Heart left ventricle (tissue), 16 donors: ENCODE data around the gene MSI1. TPM values are rescaled to one million over a fixed set of nuclear protein-coding genes. Genes with fewer than 3 reads are reported as not detected.

Source experiments
- ATAC-seq, 4 donors: fragments of 200-7000 bp; cut with Tn5 transposase; one replicate each; pipeline ENCODE4 v1.9.1; 2020 to 2022; ENCODE audit warnings: moderate library complexity in 4 of 4, mild to moderate bottlenecking in 3 of 4, moderate number of reproducible peaks in 1 of 4
- DNase-seq, 5 donors: peaks; one replicate each; pipeline ENCODE4 v3.0.0-alpha.2; 2020
- H3K27ac ChIP-seq, 12 donors: fragments of 200-600 bp; sonication (generic) in 4 of 12; one replicate each; pipeline versions ENCODE4 v1.5.0 to v1.8.0; 2016 to 2022; ENCODE audit warnings: mild to moderate bottlenecking in 2 of 12
- H3K27me3 ChIP-seq, 9 donors: fragments of 200-600 bp; sonication (generic) in 2 of 9; one replicate each; pipeline versions ENCODE4 v1.5.1 to v1.8.0; 2016 to 2022; ENCODE audit warnings: mild to moderate bottlenecking in 3 of 9
- H3K36me3 ChIP-seq, 9 donors: fragments of 200-600 bp; sonication (generic) in 2 of 9; one replicate each; pipeline versions ENCODE4 v1.5.0 to v1.8.0; 2018 to 2022; ENCODE audit warnings: mild to moderate bottlenecking in 2 of 9
- H3K4me1 ChIP-seq, 12 donors: fragments of 200-600 bp; sonication (generic) in 4 of 12; one replicate each; pipeline versions ENCODE4 v1.5.0 to v1.8.0; 2016 to 2022; ENCODE audit warnings: mild to moderate bottlenecking in 3 of 12
- H3K4me3 ChIP-seq, 12 donors: fragments of 200-600 bp; sonication (generic) in 4 of 12; one replicate each; pipeline versions ENCODE4 v1.5.0 to v1.8.0; 2017 to 2022; ENCODE audit warnings: mild to moderate bottlenecking in 9 of 12, moderate library complexity in 4 of 12
- H3K9me3 ChIP-seq, 12 donors: fragments of 200-600 bp; sonication (generic) in 4 of 12; one replicate each; pipeline versions ENCODE4 v1.5.0 to v1.8.0; 2016 to 2022; ENCODE audit warnings: mild to moderate bottlenecking in 1 of 12
- CTCF ChIP-seq, 12 donors: fragments of 200-600 bp; sonication (generic) in 4 of 12; IDR thresholded peaks; one replicate each; pipeline versions ENCODE4 v1.5.0 to v1.8.0; 2018 to 2022; ENCODE audit warnings: antibody characterized with exemption in 12 of 12, mild to moderate bottlenecking in 5 of 12
- POLR2A ChIP-seq, 2 donors: fragments of 450-650 bp; IDR thresholded peaks; one replicate each; pipeline ENCODE4 v1.6.1; 2017; ENCODE audit warnings: antibody characterized with exemption in 2 of 2, mild to moderate bottlenecking in 2 of 2, moderate library complexity in 2 of 2
- WGBS, 4 donors: extraction: QIAGEN DNeasy Blood & Tissue Kit in 2 of 4; methylation state at CpG; one replicate each; pipeline versions ENCODE4 v1.1.5 to v1.1.7; 2013 to 2018; 5-methylcytosine and 5-hydroxymethylcytosine counted together
- intact Hi-C, 10 donors: fragments of 100-400 bp; cut with DNase I; formaldehyde crosslinking; loops; one replicate each; pipeline versions ENCODE4 v1.11.1 to v1.14.2; 2022
- polyA plus RNA-seq, 2 donors: library from polyadenylated mRNA; stranded (reverse); fragments of 200-250 nt; gene quantifications; one replicate each; pipeline ENCODE4 v1.2.3, GENCODE V29; 2013
- total RNA-seq, 9 donors: library from RNA; depleted of rRNA in 2 of 9; stranded (reverse); fragments of >200 nt in 2 of 9; fragmentation: NEBNext Ultra II Directional in 3 of 9; extraction: Animal tissue kit (Norgen Biotek cat#: 25700) in 3 of 9; gene quantifications; one replicate each; pipeline versions ENCODE4 v1.1.0 to v1.2.4, GENCODE V29; 2016 to 2023
- donor health status: ischemic (EF 13 %, LVEDD 7.1; RV severe dilation, severe dysfunction).
- donor health status: healthy with polysubstance abuse.
- donor health status: DM: no; HTN: yes; CAD: no.
- donor health status: DM: no; HTN: no; CAD: no.
- donor health status: ischemic (EF 25% LVEDD 6.9; RV normal size, moderate dysfunction).
- donor health status: ischemic (EF 25% LVEDD 5.7; RV mildly dilated, moderate dysfunction).
- donor health status: healthy.
- donor health status: DM: yes; HTN: yes; CAD: no.
- donor health status: ischemic (EF 35%, LVEDD 5.7; RV mildly dilated, moderate dysfunction).
- donor health status: nonischemic (EF 11% LVEDD 7.7; RV severe dilation, severe dysfunction).
- donor health status: DM: yes; HTN: yes; CAD: no.
- donor health status: PGD.
- donor health status: ischemic (EF 29% LVEDD 5.4; RV normal size, mild dysfunction).
- donor health status: nonischemic (EF 23%, LVEDD 6.1; RV moderate dilation, normal function).

Gene MSI1
- total and polyA plus RNA-seq, 11 donors: 2.1 to 8.7 (median 5.4) TPM

GRCh38 chr12:120317224-120318105 is 51.5 kb downstream of the MSI1 start:
- intact Hi-C loops: loop anchor here in 1 of 10 donors (1.0 kb wide), 1 partner anchor 15 kb away; the partner anchor contains the start of gene SIRT4
- 1 to 2% (median 2%) methylated on average over 31 to 42 of the region's 42 CpGs for WGBS, 4 donors
- H3K4me1 ChIP-seq: peaks cover 0 to 14% (median 8%) of the 10 kb centered on the region in 12 donors

GRCh38 chr12:120316798-120317223 is 52.2 kb downstream of the MSI1 start:
- peak overlapping the region in 11 of 12 donors; percentile 57 to 91 (median 84) for H3K27ac ChIP-seq
- TF ChIP-seq POLR2A (IDR thresholded peaks at IDR 0.05) (no peak), CTCF (IDR thresholded peaks at IDR 0.05) (no peak)
- peaks cover 0 to 14% (median 8%) of the 10 kb centered on the region in 12 donors for H3K4me1 ChIP-seq
- ATAC-seq (peak in 1 of 4 donors; percentile 4), DNase-seq (no peak)
- WGBS, 4 donors: 36 to 47% (median 46%) methylated on average over 9 of the region's 9 CpGs
- no peaks in the 10 kb centered on the region for H3K27me3 ChIP-seq
- H3K36me3 ChIP-seq: no peaks in the 10 kb centered on the region
- intact Hi-C loops: loop anchor here in 1 of 10 donors (1.0 kb wide), 1 partner anchor 15 kb away; the partner anchor contains the start of gene SIRT4
- H3K4me3 ChIP-seq: peak overlapping the region; percentile 31 to 77 (median 64)
- no peaks in the 10 kb centered on the region for H3K9me3 ChIP-seq

More at GRCh38 chr12:120317224-120318105, 51.5 kb downstream of the MSI1 start:
- Histone ChIP-seq H3K27me3 (no peaks in the 10 kb centered on the region), H3K36me3 (no peaks in the 10 kb centered on the region), H3K9me3 (no peaks in the 10 kb centered on the region), H3K27ac (peak overlapping the region in 11 of 12 donors; percentile 57 to 91 (median 84)), H3K4me3 (peak overlapping the region; percentile 31 to 77 (median 64))
- TF ChIP-seq CTCF (IDR thresholded peaks at IDR 0.05): peak; percentile 23 to 81 (median 52)
- TF ChIP-seq POLR2A (IDR thresholded peaks at IDR 0.05): peak in 1 of 2 donors; percentile 87
- DNase-seq (peak; percentile 99), ATAC-seq (peak; percentile 100)

- Histone ChIP-seq H3K27me3 (no peaks in the 10 kb centered on the region), H3K36me3 (no peaks in the 10 kb centered on the region), H3K4me3 (no peak overlapping the region), H3K4me1 (peaks cover 0 to 14% (median 8%) of the 10 kb centered on the region in 12 donors), H3K9me3 (no peaks in the 10 kb centered on the region), H3K27ac (no peak overlapping the region)
- intact Hi-C loops: no loop called here
- WGBS, 4 donors: 50 to 57% (median 57%) methylated on average over 5 of the region's 5 CpGs
- no peak for DNase-seq
- no peak for ATAC-seq
- TF ChIP-seq POLR2A (IDR thresholded peaks at IDR 0.05) (no peak), CTCF (IDR thresholded peaks at IDR 0.05) (no peak)
Observed at GRCh38 chr12:120314220-120314619, 54.7 kb downstream of the MSI1 start.
